B cell (primary cell): ENCODE data around the gene LAMA4. TPM values are rescaled to one million over a fixed set of nuclear protein-coding genes. Genes with fewer than 3 reads are reported as not detected.

Experiments
- ATAC-seq: fragments of 200-7000 bp; cut with Tn5 transposase; one replicate; pipeline ENCODE4 v1.10.0; 2021; ENCODE audit warnings: low read depth, mild to moderate bottlenecking, moderate number of reproducible peaks, moderate library complexity
- CTCF ChIA-PET: fragments of 350-600 bp; sonication (Branson Sonifier 250); formaldehyde crosslinking; loops from one replicate; lab custom pipeline; 2021; ENCODE audit warnings: antibody characterized with exemption, inconsistent platforms; lab: Charles Lee
- POLR2A ChIA-PET: fragments of 350-600 bp; sonication (Branson Sonifier 250); formaldehyde crosslinking; loops from one replicate; lab custom pipeline; 2021; ENCODE audit warnings: antibody characterized with exemption; lab: Charles Lee
- DNase-seq: peaks from one replicate; pipeline ENCODE4 v3.0.0; 2013
- H2AFZ ChIP-seq: 2 replicates; pipeline ENCODE4 v1.6.1; 2012; ENCODE audit warnings: mild to moderate bottlenecking, low read depth, low read length; ENCODE audit not compliant: insufficient read depth, poor library complexity, severe bottlenecking
- H3K27ac ChIP-seq, 2 donors: 1 replicate in 1 of 2; 2 replicates in 1 of 2; pipeline ENCODE4 v1.5.1; 2012 to 2013; ENCODE audit warnings: low read length in 2 of 2, mild to moderate bottlenecking in 2 of 2, moderate library complexity in 1 of 2
- H3K27me3 ChIP-seq, 4 experiments: fragments of 200-600 bp in 1 of 4; sonication (generic) in 1 of 4; replicated peaks in 1 of 4; 1 replicate in 2 of 4; 2 replicates in 2 of 4; pipeline versions ENCODE4 v1.6.1 to v1.7.0; 2013 to 2016; ENCODE audit warnings: low read length in 3 of 4, mild to moderate bottlenecking in 2 of 4, mixed read lengths in 1 of 4, moderate library complexity in 1 of 4; ENCODE audit not compliant: insufficient read depth in 4 of 4, control insufficient read depth in 3 of 4; ENCODE audit errors: control extremely low read depth in 1 of 4
- H3K36me3 ChIP-seq, 2 experiments: replicated peaks in 1 of 2; 1 replicate in 1 of 2; 2 replicates in 1 of 2; pipeline versions ENCODE4 v1.6.1 to v1.7.1; 2013; ENCODE audit warnings: low read length in 1 of 2; ENCODE audit not compliant: insufficient read depth in 2 of 2, control insufficient read depth in 1 of 2; ENCODE audit errors: control extremely low read depth in 1 of 2, extremely low read depth in 1 of 2
- H3K4me1 ChIP-seq, 2 donors: fragments of 200-600 bp in 1 of 2; sonication (generic) in 1 of 2; 1 replicate in 1 of 2; 2 replicates in 1 of 2; pipeline versions ENCODE4 v1.5.1 to v1.6.1; 2013 to 2017; ENCODE audit warnings: low read length in 2 of 2; ENCODE audit not compliant: control insufficient read depth in 2 of 2, insufficient read depth in 2 of 2
- H3K4me2 ChIP-seq: replicated peaks from 2 replicates; pipeline ENCODE3; 2012; ENCODE audit warnings: mild to moderate bottlenecking, low read depth, low read length; ENCODE audit not compliant: poor library complexity, severe bottlenecking
- H3K4me3 ChIP-seq, 5 experiments: fragments of 200-600 bp in 1 of 5; sonication (generic) in 1 of 5; 1 replicate in 3 of 5; 2 replicates in 2 of 5; pipeline versions ENCODE4 v1.5.1 to v1.7.0; 2011 to 2016; ENCODE audit warnings: low read length in 4 of 5, mild to moderate bottlenecking in 4 of 5, low read depth in 2 of 5, control low read depth in 1 of 5, moderate library complexity in 1 of 5; ENCODE audit not compliant: insufficient read depth in 1 of 5; ENCODE audit errors: control extremely low read depth in 1 of 5, extremely low read depth in 1 of 5
- H3K79me2 ChIP-seq: fragments of 200-600 bp; sonication (generic); one replicate; pipeline ENCODE4 v1.6.0; 2016; ENCODE audit warnings: low read length; ENCODE audit not compliant: control insufficient read depth, insufficient read depth
- H3K9ac ChIP-seq: fragments of 200-600 bp; sonication (generic); 2 replicates; pipeline ENCODE4 v1.6.1; 2017; ENCODE audit warnings: mild to moderate bottlenecking, low read length, moderate library complexity
- H3K9me3 ChIP-seq, 3 donors: one replicate each; pipeline versions ENCODE4 v1.6.1 to v1.7.1; 2013; ENCODE audit warnings: low read length in 2 of 3; ENCODE audit not compliant: control insufficient read depth in 2 of 3, insufficient read depth in 1 of 3; ENCODE audit errors: control extremely low read depth in 1 of 3
- H4K20me1 ChIP-seq: 2 replicates; pipeline ENCODE4 v1.6.0; 2012; ENCODE audit warnings: mild to moderate bottlenecking, low read length; ENCODE audit not compliant: insufficient read depth, control insufficient read depth, poor library complexity, severe bottlenecking
- H3K27ac Mint-ChIP-seq: one replicate; pipeline ENCODE4 v1.8.0; 2021; ENCODE audit warnings: mixed read lengths
- H3K27me3 Mint-ChIP-seq: one replicate; pipeline ENCODE4 v1.8.0; 2021; ENCODE audit warnings: mixed read lengths
- H3K4me1 Mint-ChIP-seq: one replicate; pipeline ENCODE4 v1.8.0; 2021; ENCODE audit warnings: mixed read lengths
- H3K4me3 Mint-ChIP-seq: one replicate; pipeline ENCODE4 v1.8.0; 2021; ENCODE audit warnings: mixed read lengths
- H3K9me3 Mint-ChIP-seq: one replicate; pipeline ENCODE4 v1.8.0; 2022; ENCODE audit warnings: mixed read lengths; ENCODE audit not compliant: insufficient read depth
- CTCF ChIP-seq: fragments of 200-600 bp; IDR thresholded peaks from one replicate; pipeline ENCODE4 v1.8.0; 2022; ENCODE audit warnings: antibody characterized with exemption, mild to moderate bottlenecking
- EZH2 ChIP-seq: IDR thresholded peaks from 2 replicates; pipeline ENCODE4 v1.6.1; 2012; ENCODE audit warnings: borderline replicate concordance, low read depth, mild to moderate bottlenecking, moderate library complexity, low read length; ENCODE audit not compliant: insufficient read depth, poor library complexity, severe bottlenecking
- WGBS: methylation state at CpG from one replicate; pipeline ENCODE4 v1.1.5; 2013; ENCODE audit warnings: missing lambda C conversion rate; ENCODE audit not compliant: insufficient coverage; 5-methylcytosine and 5-hydroxymethylcytosine counted together
- intact Hi-C: fragments of 100-400 bp; cut with micrococcal nuclease; formaldehyde crosslinking; loops from one replicate; pipeline ENCODE4 v1.10.0; 2022
- polyA plus RNA-seq: library from polyadenylated mRNA; depleted of rRNA; stranded (reverse); fragments of >200 nt; gene quantifications from 2 replicates; pipeline ENCODE4 v1.2.3, GENCODE V29; 2012
- total RNA-seq, 2 donors: library from RNA; stranded (reverse); fragments of 120-200 nt in 1 of 2; gene quantifications; 1 replicate in 1 of 2; 2 replicates in 1 of 2; pipeline versions ENCODE4 v1.2.3 to v1.2.4, GENCODE V29; 2013 to 2022

The LAMA4 gene
- total and polyA plus RNA-seq, 2 donors (not counting 1 experiment from before 2014, with no cell fraction given): not detected

DNA sequence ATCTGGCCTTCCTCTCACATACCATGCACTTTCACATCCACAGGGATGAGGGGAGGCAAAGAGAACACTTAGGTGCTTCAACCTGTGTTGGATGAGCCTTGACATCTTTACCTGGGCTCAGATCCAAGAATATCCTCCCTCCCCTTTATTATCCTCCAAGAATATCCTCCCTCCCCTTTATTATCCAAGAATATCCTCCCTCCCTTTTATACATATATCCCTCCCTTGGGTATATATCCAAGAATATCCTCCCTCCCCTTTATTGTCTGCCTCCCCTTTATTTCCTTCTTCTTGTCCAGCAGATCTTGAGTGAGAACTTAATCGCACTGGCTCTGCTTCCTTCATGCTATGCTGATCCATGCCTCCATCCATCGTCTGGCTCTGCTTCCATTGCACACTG is 30.3 kb downstream of the LAMA4 start:
- no peak for DNase-seq
- H4K20me1 ChIP-seq: no peaks in the 10 kb centered on the region
- no peak overlapping the region for H3K4me2 ChIP-seq
- intact Hi-C loops: no loop called here
- CTCF ChIA-PET: no interaction called here
- H3K27ac ChIP-seq: no peak overlapping the region
- H3K4me1 Mint-ChIP-seq: no peaks in the 10 kb centered on the region
- no peaks in the 10 kb centered on the region for H3K9me3 Mint-ChIP-seq
- 100% methylated on average over 1 of the region's 2 CpGs for WGBS
- no peaks in the 10 kb centered on the region for H3K36me3 ChIP-seq
- H3K79me2 ChIP-seq: no peaks in the 10 kb centered on the region
- no peak overlapping the region for H3K27ac Mint-ChIP-seq
- H3K4me3 Mint-ChIP-seq: no peak overlapping the region
- peaks cover 0 to 3% (median 0%) of the 10 kb centered on the region in 4 experiments for H3K27me3 ChIP-seq
- H3K4me3 ChIP-seq: no peak overlapping the region
- no peak for ATAC-seq
- peaks cover 18% of the 10 kb centered on the region for H3K27me3 Mint-ChIP-seq
- POLR2A ChIA-PET: no interaction called here
- H3K4me1 ChIP-seq: no peaks in the 10 kb centered on the region
- H2AFZ ChIP-seq: no peak overlapping the region
- TF ChIP-seq EZH2 (no peak), CTCF (no peak)
- H3K9me3 ChIP-seq: no peaks in the 10 kb centered on the region
- H3K9ac ChIP-seq: no peak overlapping the region

DNA sequence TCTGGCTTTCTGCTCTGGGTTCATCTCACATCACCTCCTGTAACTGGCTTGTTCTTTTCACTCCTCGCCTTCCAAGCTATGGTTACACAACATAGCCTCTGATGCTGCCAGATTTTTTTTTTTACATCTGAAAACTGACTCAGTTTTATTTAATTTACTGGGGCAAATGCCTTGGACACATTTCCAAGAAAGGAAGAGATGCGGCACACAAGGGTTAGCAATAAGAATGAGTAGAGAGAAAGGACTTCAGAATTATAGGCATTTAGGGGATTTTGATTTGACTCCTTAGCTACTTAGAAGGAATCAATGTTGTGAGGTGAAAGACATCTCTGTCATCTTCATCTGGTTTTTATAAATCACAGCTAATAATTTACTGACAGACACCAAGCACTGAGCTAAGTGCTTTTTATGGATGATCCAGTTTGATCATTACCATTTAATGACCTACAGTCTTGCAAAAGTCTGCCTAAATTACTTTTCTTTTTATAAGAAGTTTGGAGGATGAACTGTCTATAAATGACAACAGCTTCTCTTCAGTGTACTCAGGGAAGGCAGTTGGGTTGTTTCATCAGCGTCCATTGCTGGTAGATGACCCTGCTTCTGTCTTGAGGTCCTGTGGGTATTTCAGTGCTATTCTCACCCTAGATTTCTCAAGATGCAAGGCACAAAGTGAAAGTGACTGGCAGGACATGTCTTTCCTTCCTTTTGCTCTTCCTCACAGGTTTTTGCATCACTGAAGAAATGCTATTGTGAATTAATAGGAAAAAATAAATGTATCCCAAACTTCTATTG is 31.1 kb downstream of the LAMA4 start:
- ATAC-seq (no peak), DNase-seq (no peak)
- no peak overlapping the region for H3K27ac Mint-ChIP-seq
- 100% methylated on average over 2 of the region's 3 CpGs for WGBS
- H3K36me3 ChIP-seq: no peaks in the 10 kb centered on the region
- no peak overlapping the region for H3K4me3 ChIP-seq
- no peak for TF ChIP-seq CTCF
- no peak for TF ChIP-seq EZH2
- intact Hi-C loops: no loop called here
- peaks cover 17% of the 10 kb centered on the region for H3K27me3 Mint-ChIP-seq
- no peak overlapping the region for H2AFZ ChIP-seq
- no peaks in the 10 kb centered on the region for H3K4me1 Mint-ChIP-seq
- no peak overlapping the region for H3K9ac ChIP-seq
- no peak overlapping the region for H3K4me2 ChIP-seq
- H3K27me3 ChIP-seq: peaks cover 0 to 3% (median 0%) of the 10 kb centered on the region in 4 experiments
- no peaks in the 10 kb centered on the region for H3K79me2 ChIP-seq
- POLR2A ChIA-PET: no interaction called here
- no peaks in the 10 kb centered on the region for H4K20me1 ChIP-seq
- H3K4me3 Mint-ChIP-seq: no peak overlapping the region
- no peaks in the 10 kb centered on the region for H3K9me3 ChIP-seq
- no peaks in the 10 kb centered on the region for H3K4me1 ChIP-seq
- CTCF ChIA-PET: no interaction called here
- no peaks in the 10 kb centered on the region for H3K9me3 Mint-ChIP-seq
- no peak overlapping the region for H3K27ac ChIP-seq
